Thyroid gland (tissue), 4 donors: ENCODE measurements around the gene HSPB8.

ENCODE experiments used
- POLR2A ChIP-seq, 2 donors: fragments of 450-650 bp; IDR thresholded peaks; one replicate each; pipeline ENCODE4 v1.6.1; 2017; ENCODE audit warnings: antibody characterized with exemption in 2 of 2, mild to moderate bottlenecking in 2 of 2, moderate library complexity in 1 of 2
- TF ChIP-seq, protein P1 (sequence below), 6 experiments: fragments of 200-600 bp in 3 of 6; fragments of 450-650 bp in 3 of 6; sonication (generic) in 3 of 6; IDR thresholded peaks; one replicate each; pipeline ENCODE4 v1.5.1; 2016 to 2019; ENCODE audit warnings: antibody characterized with exemption in 6 of 6, mild to moderate bottlenecking in 2 of 6, inconsistent platforms in 1 of 6, moderate library complexity in 1 of 6

DNA sequence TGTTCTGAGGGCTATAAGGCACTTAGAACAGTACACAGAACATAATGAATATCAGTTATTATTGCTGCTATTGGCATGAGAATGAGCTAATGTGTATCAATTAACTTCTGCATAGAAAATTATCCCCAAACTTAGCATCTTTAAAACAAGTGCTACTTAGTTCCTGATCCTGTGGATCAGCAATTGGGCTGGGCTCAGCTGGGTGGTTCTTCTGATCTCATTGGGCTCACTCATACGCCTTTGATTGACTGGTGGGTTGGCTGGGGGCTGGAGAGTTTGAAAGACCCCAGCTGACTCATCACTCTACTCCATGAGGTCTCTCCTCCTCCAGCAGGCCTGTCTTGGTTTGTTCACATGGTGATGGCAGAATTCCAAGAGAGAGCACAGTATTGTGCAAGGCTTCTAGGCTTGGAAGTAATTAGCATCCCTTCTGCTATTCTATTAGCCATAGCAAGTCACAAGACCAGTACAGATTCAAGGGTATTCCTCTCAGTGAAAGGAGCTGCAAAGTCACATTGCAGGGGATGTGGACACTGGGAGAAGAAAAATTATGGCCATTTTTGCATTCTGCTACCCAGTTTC is 27.2 kb upstream of the HSPB8 start:
- TF ChIP-seq, protein P1, sequence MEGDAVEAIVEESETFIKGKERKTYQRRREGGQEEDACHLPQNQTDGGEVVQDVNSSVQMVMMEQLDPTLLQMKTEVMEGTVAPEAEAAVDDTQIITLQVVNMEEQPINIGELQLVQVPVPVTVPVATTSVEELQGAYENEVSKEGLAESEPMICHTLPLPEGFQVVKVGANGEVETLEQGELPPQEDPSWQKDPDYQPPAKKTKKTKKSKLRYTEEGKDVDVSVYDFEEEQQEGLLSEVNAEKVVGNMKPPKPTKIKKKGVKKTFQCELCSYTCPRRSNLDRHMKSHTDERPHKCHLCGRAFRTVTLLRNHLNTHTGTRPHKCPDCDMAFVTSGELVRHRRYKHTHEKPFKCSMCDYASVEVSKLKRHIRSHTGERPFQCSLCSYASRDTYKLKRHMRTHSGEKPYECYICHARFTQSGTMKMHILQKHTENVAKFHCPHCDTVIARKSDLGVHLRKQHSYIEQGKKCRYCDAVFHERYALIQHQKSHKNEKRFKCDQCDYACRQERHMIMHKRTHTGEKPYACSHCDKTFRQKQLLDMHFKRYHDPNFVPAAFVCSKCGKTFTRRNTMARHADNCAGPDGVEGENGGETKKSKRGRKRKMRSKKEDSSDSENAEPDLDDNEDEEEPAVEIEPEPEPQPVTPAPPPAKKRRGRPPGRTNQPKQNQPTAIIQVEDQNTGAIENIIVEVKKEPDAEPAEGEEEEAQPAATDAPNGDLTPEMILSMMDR (IDR thresholded peaks at IDR 0.05), result no peak
- no peak for TF ChIP-seq POLR2A (IDR thresholded peaks at IDR 0.05)
